Activated CD4-positive, alpha-beta memory T cell treated with anti-CD3 and anti-CD28 coated beads for 36 hours (primary cell): ENCODE results near the gene SEC16A. TPM values are rescaled to one million over a fixed set of nuclear protein-coding genes. Genes with fewer than 3 reads are reported as not detected.

Experiments used
- CTCF ChIA-PET: fragments of 350-600 bp; sonication (Branson Sonifier 250); formaldehyde crosslinking; loops from one replicate; lab custom pipeline; 2021; ENCODE audit warnings: antibody characterized with exemption, inconsistent platforms; lab: Charles Lee
- POLR2A ChIA-PET: fragments of 350-600 bp; sonication (Branson Sonifier 250); formaldehyde crosslinking; loops from one replicate; lab custom pipeline; 2021; ENCODE audit warnings: antibody characterized with exemption; lab: Charles Lee
- DNase-seq: peaks from one replicate; pipeline ENCODE4 v3.0.0-alpha.2; 2020
- H3K27ac Mint-ChIP-seq: one replicate; pipeline ENCODE4 v1.8.0; 2021; ENCODE audit warnings: mixed read lengths
- H3K27me3 Mint-ChIP-seq: one replicate; pipeline ENCODE4 v1.8.0; 2021; ENCODE audit warnings: mixed read lengths
- H3K36me3 Mint-ChIP-seq: one replicate; pipeline ENCODE4 v1.8.0; 2021; ENCODE audit warnings: mixed read lengths
- H3K4me1 Mint-ChIP-seq: one replicate; pipeline ENCODE4 v1.8.0; 2021; ENCODE audit warnings: low read depth, mixed read lengths
- H3K4me3 Mint-ChIP-seq: one replicate; pipeline ENCODE4 v1.8.0; 2021; ENCODE audit warnings: mild to moderate bottlenecking, mixed read lengths
- H3K9me3 Mint-ChIP-seq: one replicate; pipeline ENCODE4 v1.8.0; 2021; ENCODE audit warnings: mixed read lengths
- intact Hi-C: fragments of 100-400 bp; cut with micrococcal nuclease; formaldehyde crosslinking; loops from one replicate; pipeline ENCODE4 v1.15.1; 2023
- total RNA-seq, 2 experiments: library from RNA; stranded (reverse); gene quantifications; one replicate each; pipeline ENCODE4 v1.2.3, GENCODE V29; 2021

Gene SEC16A
- total RNA-seq, 2 experiments from 2014 or later, result 54.1 to 57.0 TPM

DNA sequence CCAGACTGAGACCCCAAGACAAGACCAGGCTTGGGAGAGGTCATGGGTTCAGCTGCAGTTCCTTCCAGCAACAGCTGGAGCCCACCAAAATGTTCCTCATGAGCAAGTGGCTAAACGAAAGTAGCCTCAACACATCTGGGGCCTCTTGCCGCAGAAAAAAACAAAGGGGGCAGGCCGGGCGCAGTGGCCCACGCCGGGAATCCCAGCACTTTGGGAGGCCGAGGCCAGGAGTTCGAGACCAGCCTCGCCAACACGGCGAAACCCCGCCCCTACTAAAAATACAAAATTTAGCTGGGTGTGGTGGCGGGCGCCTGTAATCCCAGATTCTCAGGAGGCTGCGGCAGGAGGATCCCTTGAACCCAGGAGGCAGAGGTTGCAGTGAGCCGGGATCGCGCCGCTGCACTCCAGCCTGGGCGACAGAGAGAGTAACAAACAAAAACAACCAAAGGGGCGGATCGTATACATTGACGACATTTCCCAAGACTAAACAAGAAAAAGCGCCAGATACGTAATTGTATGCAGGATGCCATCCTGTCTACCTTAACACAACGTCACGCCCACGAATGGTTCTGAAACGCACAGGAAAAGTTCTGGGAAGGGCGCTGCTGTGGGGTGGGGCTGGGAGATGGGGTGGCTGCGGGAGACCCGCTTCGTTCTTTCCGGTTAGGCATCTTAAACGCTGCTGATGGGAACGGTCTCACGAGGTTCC lies 44.8 kb downstream of the SEC16A start:
- H3K9me3 Mint-ChIP-seq, result no peaks in the 10 kb centered on the region
- peak; percentile 31 for DNase-seq
- peaks cover 11% of the 10 kb centered on the region for H3K36me3 Mint-ChIP-seq
- POLR2A ChIA-PET, result interaction anchor here (0.8 to 1.3 kb wide), 5 partner anchors 15 to 208 kb away, joined by 3 to 4 read pairs (median 3); no protein-coding TSS in a partner anchor
- peak overlapping the region; percentile 66 for H3K27ac Mint-ChIP-seq
- H3K27me3 Mint-ChIP-seq, result no peaks in the 10 kb centered on the region
- CTCF ChIA-PET, result interaction anchor here (1.0 to 1.5 kb wide), 2 partner anchors 46 to 74 kb away, joined by 4 to 12 read pairs; partner anchors contain the start of gene DNLZ
- peaks cover 23% of the 10 kb centered on the region for H3K4me1 Mint-ChIP-seq
- intact Hi-C loops, result loop anchor here (2.0 to 5.0 kb wide), 3 partner anchors 36 to 75 kb away; partner anchors contain the start of genes DNLZ, SEC16A and SNAPC4
- H3K4me3 Mint-ChIP-seq, result peak overlapping the region; percentile 88

DNA sequence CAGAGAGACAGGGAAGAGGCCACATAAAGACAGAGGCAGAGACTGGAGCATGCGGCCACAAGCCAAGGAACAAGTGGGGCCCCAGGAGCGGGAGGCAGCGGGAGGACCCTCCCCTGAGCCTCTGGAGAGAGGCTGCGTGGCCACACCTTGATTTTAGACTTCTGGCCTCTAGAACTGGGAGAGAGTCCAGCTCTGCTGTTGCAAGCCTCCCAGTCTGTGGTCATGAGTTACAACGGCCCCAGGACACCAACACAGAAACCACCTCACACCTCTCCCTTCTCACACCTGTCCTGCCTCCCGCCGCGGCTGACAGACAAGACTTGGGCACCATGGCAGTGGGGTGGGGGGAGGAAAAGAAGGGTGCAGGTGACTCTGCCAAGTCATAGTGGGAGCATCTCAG lies 45.4 kb downstream of the SEC16A start:
- Mint-ChIP-seq H3K4me1 (peaks cover 23% of the 10 kb centered on the region), H3K4me3 (peak overlapping the region; percentile 88), H3K27me3 (no peaks in the 10 kb centered on the region), H3K36me3 (peaks cover 7% of the 10 kb centered on the region), H3K9me3 (no peaks in the 10 kb centered on the region), H3K27ac (peak overlapping the region; percentile 45)
- intact Hi-C loops, result loop anchor here (5.0 kb wide), 2 partner anchors 35 to 45 kb away; partner anchors contain the start of genes SEC16A and SNAPC4
- ChIA-PET CTCF (no interaction called here), POLR2A (no interaction called here)
- DNase-seq, result no peak

DNA sequence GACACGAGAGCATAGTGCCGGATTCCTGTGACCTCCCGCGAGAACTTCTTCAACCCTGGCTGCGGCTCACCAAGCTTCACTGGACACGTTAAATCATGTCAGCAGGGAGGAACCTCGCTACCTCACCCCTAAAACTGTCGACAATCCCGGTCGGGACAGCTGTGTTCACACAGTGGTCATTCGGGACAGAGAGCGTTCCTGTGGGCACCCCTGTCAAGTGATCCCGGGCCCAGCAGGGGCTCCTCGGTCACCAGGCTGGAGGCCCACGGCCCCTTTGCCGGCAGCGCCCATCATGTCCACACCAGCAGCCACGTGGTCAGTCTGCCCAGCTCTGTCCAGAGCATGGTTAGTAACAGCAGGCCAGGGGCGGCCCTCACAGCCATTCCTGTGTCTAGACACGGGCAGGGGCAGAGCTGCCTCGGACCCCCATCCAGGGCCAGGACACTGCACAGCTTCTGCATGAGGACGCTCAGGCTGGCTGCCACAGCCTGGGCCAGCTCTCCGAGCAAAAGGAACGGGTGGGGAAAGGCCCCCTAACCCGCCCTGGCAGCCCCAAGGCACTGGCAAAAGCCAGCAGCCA lies 46.7 kb downstream of the SEC16A start:
- DNase-seq, result no peak
- Mint-ChIP-seq H3K27ac (no peak overlapping the region), H3K9me3 (no peaks in the 10 kb centered on the region), H3K27me3 (no peaks in the 10 kb centered on the region), H3K4me1 (peaks cover 23% of the 10 kb centered on the region), H3K4me3 (no peak overlapping the region), H3K36me3 (peaks cover 3% of the 10 kb centered on the region)
- POLR2A ChIA-PET, result interaction anchor here (0.6 kb wide), 1 partner anchor 61 kb away, joined by 3 read pairs; no protein-coding TSS in a partner anchor
- CTCF ChIA-PET, result no interaction called here
- intact Hi-C loops, result loop anchor here (5.0 kb wide), 2 partner anchors 34 to 46 kb away; partner anchors contain the start of genes SEC16A and SNAPC4

DNA sequence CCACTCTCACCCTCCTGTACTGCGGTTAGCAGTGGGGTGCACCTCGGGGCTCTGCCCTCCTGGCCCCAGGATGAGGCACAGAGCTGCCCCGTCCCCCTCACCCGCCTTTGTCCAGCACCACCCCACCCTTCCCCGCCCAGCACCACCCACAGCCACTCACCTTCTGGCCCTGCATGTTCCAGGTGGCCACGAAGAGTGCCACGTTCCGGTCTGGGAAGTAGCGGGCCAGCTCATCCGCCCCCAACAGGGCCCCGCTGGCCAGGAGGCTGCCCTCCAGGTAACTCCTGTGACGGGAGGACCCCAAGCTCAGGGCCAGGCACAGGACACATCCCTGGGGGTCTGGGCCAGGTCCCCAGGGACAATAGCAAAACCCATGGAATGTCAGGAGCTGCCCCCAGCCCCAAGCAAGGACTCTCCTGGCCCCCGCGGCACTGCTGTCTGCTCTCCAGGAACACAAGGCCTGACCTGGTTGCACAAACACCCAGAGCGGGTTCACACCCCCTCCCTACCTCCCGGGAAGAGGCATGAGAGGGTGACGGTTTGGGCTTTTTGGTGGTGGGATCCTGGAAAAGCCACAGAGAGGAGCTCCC lies 48.2 kb downstream of the SEC16A start:
- POLR2A ChIA-PET, result no interaction called here

DNA sequence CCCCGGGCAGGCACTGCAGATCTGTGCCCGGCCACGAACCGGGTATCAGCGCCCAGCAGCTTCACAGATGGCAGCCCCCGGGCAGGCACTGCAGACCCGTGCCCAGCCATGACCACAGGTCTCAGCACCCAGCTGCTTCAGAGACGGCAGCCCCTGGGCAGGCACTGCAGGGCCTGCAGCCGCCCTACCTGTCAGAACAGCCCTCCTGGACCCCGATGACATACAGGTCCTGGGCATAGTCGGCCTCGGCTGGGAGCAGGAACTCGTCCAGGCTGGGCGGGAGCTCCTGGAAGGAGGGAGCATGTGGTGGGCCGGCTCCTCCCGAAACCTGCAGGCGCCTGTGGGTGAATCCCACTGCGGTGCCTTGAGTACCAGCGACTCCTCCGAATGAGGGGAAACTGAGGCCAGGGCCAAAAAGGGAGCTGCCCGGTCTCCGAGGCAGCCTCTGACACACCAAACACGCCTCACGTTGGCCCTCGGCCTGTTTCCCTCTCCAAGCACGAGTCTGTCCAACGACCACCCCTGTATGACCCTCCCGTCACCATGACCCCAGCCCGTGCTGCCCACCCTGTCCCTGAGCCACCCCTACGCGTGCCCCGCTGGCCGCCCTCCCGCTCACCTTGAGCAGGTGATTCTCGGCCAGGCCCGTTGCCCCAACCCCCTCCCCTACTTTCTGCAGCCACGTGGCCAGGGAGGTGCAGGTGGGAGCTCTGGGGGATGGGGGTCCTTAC lies 48.8 kb downstream of the SEC16A start:
- DNase-seq, result no peak
- Mint-ChIP-seq H3K9me3 (no peaks in the 10 kb centered on the region), H3K4me3 (no peak overlapping the region), H3K4me1 (peaks cover 23% of the 10 kb centered on the region), H3K27ac (no peak overlapping the region), H3K36me3 (peaks cover 8% of the 10 kb centered on the region), H3K27me3 (no peaks in the 10 kb centered on the region)
- ChIA-PET POLR2A (no interaction called here), CTCF (interaction anchor here (0.6 kb wide), 1 partner anchor 10 kb away, joined by 3 read pairs; no protein-coding TSS in a partner anchor)
- intact Hi-C loops, result no loop called here

More for the DNA sequence above, 48.2 kb downstream of the SEC16A start:
- Mint-ChIP-seq H3K4me1 (peaks cover 23% of the 10 kb centered on the region), H3K36me3 (peaks cover 5% of the 10 kb centered on the region), H3K4me3 (no peak overlapping the region), H3K27ac (no peak overlapping the region), H3K27me3 (no peaks in the 10 kb centered on the region), H3K9me3 (no peaks in the 10 kb centered on the region)
- no peak for DNase-seq
- CTCF ChIA-PET, result interaction anchor here (0.6 kb wide), 1 partner anchor 11 kb away, joined by 3 read pairs; no protein-coding TSS in a partner anchor
- intact Hi-C loops, result loop anchor here (5.0 kb wide), 2 partner anchors 32 to 48 kb away; partner anchors contain the start of genes SEC16A and SNAPC4

DNA sequence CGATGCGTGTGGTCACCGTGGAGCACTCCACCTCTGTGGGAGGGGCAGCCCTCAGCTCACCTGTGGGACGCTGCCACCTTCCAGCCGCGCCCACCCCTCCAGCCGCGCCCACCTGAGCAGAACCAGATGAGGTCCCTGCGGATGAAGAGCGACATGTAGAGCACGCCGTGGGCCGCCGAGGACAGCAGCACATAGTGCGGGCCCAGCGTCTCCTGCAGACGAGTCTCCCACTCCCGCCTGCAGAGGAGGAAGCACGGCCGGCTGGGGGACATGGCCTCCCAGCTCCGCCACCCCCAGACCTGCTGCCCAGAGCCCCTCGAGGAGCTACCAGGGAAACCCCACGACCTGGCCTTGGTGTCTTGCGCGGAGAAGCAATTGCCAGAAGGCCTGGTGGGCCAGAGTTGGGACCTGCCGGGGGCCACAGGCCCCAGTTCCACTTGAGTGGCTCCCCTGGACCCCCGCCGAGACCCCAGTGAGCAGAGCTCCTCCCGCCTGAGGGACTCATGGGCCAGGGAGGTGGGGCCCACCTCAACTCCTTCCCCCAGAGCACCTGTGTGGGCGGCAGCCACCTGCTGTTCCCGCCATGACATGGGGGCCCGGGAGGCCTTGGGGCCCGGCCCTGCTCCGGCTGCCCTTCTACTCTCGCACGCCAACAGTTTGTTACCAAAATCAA lies 49.7 kb downstream of the SEC16A start:
- CTCF ChIA-PET, result no interaction called here
- Mint-ChIP-seq H3K4me1 (peaks cover 21% of the 10 kb centered on the region), H3K36me3 (peaks cover 10% of the 10 kb centered on the region), H3K4me3 (no peak overlapping the region), H3K9me3 (no peaks in the 10 kb centered on the region), H3K27me3 (no peaks in the 10 kb centered on the region), H3K27ac (no peak overlapping the region)
- intact Hi-C loops, result no loop called here
- POLR2A ChIA-PET, result interaction anchor here (1.0 kb wide), 1 partner anchor 29 kb away, joined by 3 read pairs; no protein-coding TSS in a partner anchor
- no peak for DNase-seq

DNA sequence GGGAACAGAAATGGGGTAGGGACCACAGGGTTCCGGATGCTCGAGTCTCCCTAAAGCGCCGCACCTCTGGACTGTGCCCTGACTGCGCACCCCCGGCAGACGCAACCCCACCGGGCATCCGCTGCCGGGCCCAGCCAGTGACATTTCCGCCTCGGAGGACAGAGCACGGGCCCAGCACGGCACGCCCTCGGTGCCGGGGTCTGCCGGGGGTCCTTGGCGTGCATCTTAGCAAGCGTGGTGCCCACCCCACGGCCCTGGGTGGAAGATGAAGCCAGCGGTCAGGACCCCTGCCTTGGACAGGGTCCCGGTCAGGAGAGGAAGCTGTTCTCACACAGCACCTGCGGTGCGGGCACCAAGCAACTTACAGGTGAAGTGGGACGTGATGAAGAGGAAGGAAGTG lies 50.2 kb downstream of the SEC16A start:
- POLR2A ChIA-PET, result interaction anchor here (1.0 kb wide), 1 partner anchor 28 kb away, joined by 3 read pairs; no protein-coding TSS in a partner anchor
- Mint-ChIP-seq H3K36me3 (peaks cover 9% of the 10 kb centered on the region), H3K27ac (no peak overlapping the region)

DNA sequence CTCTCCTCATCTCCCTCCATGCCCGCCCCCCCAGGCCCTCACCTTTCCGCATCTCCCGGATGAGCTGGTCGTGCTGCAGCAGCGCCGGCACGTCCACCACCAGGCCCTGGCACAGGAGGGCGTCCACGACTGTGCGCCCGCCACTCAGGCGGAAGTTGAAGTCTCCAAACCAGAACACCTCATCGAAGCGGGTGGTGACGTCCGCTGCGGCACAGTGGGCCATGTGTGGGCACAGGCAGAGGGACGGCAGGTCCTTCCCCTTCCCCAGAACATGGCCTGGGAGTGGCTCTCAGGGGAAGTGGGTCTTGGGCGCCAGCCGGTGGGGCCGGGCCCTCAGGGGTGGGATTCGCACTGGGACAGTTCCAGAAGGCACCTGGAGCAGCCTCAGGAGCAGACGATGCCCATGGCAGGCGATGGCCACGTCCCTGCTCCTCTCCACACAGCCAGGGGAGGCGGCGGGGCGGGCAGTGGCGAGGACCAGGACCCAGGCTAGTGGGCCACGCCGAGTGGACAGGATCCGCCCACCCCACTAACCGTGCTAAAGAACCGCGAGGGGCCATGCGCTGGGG lies 51.0 kb downstream of the SEC16A start:
- no peaks in the 10 kb centered on the region for H3K9me3 Mint-ChIP-seq
- H3K36me3 Mint-ChIP-seq, result peaks cover 9% of the 10 kb centered on the region
- H3K4me1 Mint-ChIP-seq, result peaks cover 9% of the 10 kb centered on the region
- ChIA-PET POLR2A (no interaction called here), CTCF (no interaction called here)
- no peak overlapping the region for H3K27ac Mint-ChIP-seq
- no peaks in the 10 kb centered on the region for H3K27me3 Mint-ChIP-seq
- no peak overlapping the region for H3K4me3 Mint-ChIP-seq
- intact Hi-C loops, result no loop called here
- no peak for DNase-seq

More for the DNA sequence above, 50.2 kb downstream of the SEC16A start:
- H3K27me3 Mint-ChIP-seq, result no peaks in the 10 kb centered on the region
- no peaks in the 10 kb centered on the region for H3K9me3 Mint-ChIP-seq
- intact Hi-C loops, result no loop called here
- no peak for DNase-seq
- H3K4me1 Mint-ChIP-seq, result peaks cover 16% of the 10 kb centered on the region
- H3K4me3 Mint-ChIP-seq, result no peak overlapping the region
- CTCF ChIA-PET, result no interaction called here

DNA sequence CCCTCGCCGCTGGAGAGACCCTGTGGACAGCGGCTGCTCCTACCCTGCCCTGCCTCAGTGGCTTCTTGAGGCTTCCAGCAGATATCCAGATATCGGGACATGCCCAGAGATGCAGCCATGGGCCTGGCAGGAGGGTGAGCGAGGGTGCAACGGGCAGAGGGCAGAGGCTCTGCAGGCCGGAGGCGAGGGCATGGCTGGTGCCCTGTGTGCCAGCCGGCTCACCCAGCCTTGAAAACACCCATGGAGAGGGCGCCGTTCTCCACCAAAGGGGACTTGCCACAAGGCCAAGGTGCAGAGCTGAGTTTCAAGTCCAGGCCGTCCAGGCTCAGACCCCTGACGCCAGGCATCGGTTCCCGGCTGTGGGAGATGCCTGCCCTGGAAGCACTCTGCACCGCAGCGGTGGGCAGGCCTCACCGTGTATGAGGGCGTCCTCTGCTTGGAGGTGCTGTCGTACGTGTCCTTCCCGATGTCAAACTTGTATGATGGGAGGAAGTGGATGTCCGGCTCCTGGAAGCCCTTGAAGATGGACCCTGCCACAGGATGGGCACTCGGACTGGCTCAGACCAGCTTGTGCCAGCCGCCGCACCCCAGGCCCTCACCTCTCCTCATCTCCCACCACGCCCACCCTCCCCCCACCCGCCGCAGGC lies 52.1 kb downstream of the SEC16A start:
- H3K9me3 Mint-ChIP-seq, result no peaks in the 10 kb centered on the region
- H3K4me1 Mint-ChIP-seq, result peaks cover under 1% of the 10 kb centered on the region
- H3K36me3 Mint-ChIP-seq, result peaks cover 10% of the 10 kb centered on the region
- ChIA-PET CTCF (no interaction called here), POLR2A (no interaction called here)
- DNase-seq, result no peak
- no peaks in the 10 kb centered on the region for H3K27me3 Mint-ChIP-seq
- no peak overlapping the region for H3K4me3 Mint-ChIP-seq
- intact Hi-C loops, result no loop called here
- H3K27ac Mint-ChIP-seq, result no peak overlapping the region

DNA sequence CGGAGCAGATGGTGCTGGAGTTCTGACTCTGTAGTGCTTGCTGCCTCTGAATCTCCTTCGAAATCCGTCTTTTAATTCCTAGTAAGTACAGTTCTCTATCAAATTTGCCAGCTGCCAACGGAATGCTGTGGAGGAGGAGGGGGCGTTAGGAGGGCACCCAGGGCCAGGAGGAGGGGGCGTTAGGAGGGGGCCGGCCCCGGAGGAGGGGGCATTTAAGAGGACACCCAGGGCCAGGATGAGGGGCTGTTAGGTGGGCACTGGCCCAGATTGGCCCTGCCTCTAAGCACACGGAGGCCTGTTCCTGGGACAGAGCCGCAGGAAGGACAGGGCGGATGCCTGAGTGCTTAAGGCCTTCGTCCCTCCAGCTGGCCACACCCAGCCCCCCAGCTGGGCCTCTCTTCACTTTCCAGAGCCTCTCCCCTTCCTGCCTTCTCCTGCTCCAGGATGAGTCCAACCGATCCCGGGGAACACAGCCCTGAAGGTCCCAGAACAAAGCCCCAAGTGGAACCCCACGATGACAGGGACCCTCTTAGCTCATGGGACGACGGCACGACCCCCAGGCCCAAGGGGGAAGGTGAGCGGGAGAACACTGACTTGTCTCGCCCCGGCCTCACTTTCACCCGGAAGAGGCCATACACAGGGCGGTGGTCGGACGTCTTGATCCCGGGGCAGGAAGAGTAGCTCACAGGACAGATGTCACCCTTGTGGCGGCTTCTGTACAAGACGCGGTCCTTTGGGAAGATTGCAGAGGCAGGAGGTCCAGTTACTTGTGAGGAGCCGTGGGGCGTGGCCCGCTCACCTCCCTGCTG lies 53.0 kb downstream of the SEC16A start:
- ChIA-PET CTCF (no interaction called here), POLR2A (no interaction called here)
- H3K36me3 Mint-ChIP-seq, result peaks cover 15% of the 10 kb centered on the region

More for the DNA sequence above, 53.0 kb downstream of the SEC16A start:
- Mint-ChIP-seq H3K4me3 (no peak overlapping the region), H3K4me1 (peaks cover 5% of the 10 kb centered on the region), H3K9me3 (no peaks in the 10 kb centered on the region), H3K27me3 (no peaks in the 10 kb centered on the region), H3K27ac (no peak overlapping the region)
- no peak for DNase-seq
- intact Hi-C loops, result no loop called here
